SK-N-SH (cell line): ENCODE data around the gene DDX41.

Experiments used
- EP300 ChIP-seq, 2 experiments: IDR thresholded peaks; 2 replicates each; pipeline versions ENCODE4 v1.4.0 to v1.6.1; 2012; ENCODE audit warnings: borderline replicate concordance in 1 of 2, low read depth in 1 of 2, low read length in 1 of 2
- GABPA ChIP-seq: IDR thresholded peaks from 2 replicates; pipeline ENCODE4 v1.4.0; 2012; ENCODE audit warnings: low read depth, mild to moderate bottlenecking
- JUND ChIP-seq: IDR thresholded peaks from 2 replicates; pipeline ENCODE4 v1.4.0; 2012
- MEF2A ChIP-seq: IDR thresholded peaks from 2 replicates; pipeline ENCODE4 v1.4.0; 2012; ENCODE audit warnings: low read depth, borderline replicate concordance
- MXI1 ChIP-seq: IDR thresholded peaks from 2 replicates; pipeline ENCODE4 v1.6.1; 2012; ENCODE audit warnings: mild to moderate bottlenecking, low read depth, low read length, improper control_type of control experiment
- RAD21 ChIP-seq: IDR thresholded peaks from 2 replicates; pipeline ENCODE4 v1.6.1; 2012; ENCODE audit warnings: mild to moderate bottlenecking, low read length
- TAF1 ChIP-seq: IDR thresholded peaks from 2 replicates; pipeline ENCODE4 v1.6.1; 2012; ENCODE audit warnings: low read depth, mild to moderate bottlenecking, low read length, moderate library complexity, borderline replicate concordance
- TF ChIP-seq, protein P1 (sequence below): fragments of 200-600 bp; sonication (generic); IDR thresholded peaks from 2 replicates; pipeline ENCODE4 v1.6.1; 2017; ENCODE audit warnings: antibody characterized with exemption, mild to moderate bottlenecking, moderate library complexity
- TF ChIP-seq, protein P2 (sequence below): IDR thresholded peaks from 2 replicates; pipeline ENCODE4 v1.4.0; 2012; ENCODE audit warnings: low read depth

DNA sequence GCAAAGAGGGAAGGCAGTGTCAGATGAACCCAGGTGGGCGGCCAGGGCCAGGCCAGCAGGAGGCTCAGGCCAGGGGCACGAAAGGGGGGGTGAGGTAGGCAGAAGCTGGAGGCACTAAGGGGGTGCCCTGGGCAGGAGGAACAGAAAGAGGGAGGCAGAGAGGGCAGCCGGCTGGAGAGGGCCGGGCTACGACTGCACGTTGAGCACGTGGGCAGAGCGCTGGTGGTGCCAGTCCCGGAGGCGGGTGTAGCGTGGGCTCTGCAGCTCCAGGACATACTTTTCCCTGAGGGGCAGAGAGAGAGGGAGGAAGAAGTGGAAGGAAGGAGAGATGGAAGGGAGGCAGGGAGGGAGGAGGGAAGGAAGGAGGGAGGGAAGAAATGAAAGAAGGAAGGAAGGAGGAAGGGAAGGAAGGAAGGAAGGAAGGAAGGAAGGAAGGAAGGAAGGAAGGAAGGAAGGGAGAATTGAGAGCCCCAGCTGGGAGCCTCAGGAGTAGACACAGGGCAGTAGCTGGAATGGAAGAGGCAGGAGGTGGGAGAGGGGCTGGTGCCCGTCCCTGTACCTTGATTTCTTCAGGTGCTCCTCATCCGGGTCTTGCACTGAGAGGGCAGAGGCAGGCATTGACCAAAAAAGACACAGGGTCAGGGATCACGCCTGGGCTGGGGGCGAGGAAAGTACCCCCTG lies 26.3 kb downstream of the DDX41 start:
- TF ChIP-seq, protein P1, sequence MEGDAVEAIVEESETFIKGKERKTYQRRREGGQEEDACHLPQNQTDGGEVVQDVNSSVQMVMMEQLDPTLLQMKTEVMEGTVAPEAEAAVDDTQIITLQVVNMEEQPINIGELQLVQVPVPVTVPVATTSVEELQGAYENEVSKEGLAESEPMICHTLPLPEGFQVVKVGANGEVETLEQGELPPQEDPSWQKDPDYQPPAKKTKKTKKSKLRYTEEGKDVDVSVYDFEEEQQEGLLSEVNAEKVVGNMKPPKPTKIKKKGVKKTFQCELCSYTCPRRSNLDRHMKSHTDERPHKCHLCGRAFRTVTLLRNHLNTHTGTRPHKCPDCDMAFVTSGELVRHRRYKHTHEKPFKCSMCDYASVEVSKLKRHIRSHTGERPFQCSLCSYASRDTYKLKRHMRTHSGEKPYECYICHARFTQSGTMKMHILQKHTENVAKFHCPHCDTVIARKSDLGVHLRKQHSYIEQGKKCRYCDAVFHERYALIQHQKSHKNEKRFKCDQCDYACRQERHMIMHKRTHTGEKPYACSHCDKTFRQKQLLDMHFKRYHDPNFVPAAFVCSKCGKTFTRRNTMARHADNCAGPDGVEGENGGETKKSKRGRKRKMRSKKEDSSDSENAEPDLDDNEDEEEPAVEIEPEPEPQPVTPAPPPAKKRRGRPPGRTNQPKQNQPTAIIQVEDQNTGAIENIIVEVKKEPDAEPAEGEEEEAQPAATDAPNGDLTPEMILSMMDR: no peak
- no peak for TF ChIP-seq GABPA
- no peak for TF ChIP-seq MXI1
- TF ChIP-seq EP300 (IDR thresholded peaks at IDR 0.05; ENCODE audit: borderline replicate concordance in 1 of 2, low read depth in 1 of 2, low read length in 1 of 2): no peak
- no peak for TF ChIP-seq MEF2A
- no peak for TF ChIP-seq JUND
- TF ChIP-seq TAF1: no peak
- TF ChIP-seq RAD21: no peak
- TF ChIP-seq, protein P2, sequence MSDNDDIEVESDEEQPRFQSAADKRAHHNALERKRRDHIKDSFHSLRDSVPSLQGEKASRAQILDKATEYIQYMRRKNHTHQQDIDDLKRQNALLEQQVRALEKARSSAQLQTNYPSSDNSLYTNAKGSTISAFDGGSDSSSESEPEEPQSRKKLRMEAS: no peak
